ENCODE results near the gene TIMP1. TPM values are rescaled to one million over a fixed set of nuclear protein-coding genes. Genes with fewer than 3 reads are reported as not detected.

The TIMP1 gene
- total and polyA plus RNA-seq, 10 of the 15 experiments (the other 5 are each of a cell fraction or from before 2014, with no cell fraction given) = 101 to 341 (median 134) TPM

DNA sequence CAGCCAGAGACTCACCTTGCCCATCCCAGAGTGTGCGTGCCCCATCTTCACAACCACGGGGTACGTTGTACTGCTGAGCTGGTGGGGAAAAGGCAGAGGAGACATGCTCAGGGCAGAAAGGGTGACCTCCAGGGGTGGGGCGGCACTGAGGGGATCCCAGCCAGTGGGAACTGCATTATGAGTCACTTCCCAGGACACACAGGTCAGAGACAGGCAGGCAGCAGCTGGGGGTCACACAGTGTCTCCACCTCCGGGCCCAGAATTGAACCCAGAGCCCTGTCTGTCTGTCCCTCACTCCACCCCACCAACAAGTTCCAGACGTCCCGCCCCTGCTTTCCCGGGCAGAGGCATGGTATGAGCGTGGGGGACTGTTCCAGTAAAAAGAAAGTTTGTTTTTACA is 4.8 kb upstream of the TIMP1 start:
- ChIA-PET POLR2A (no interaction called here), CTCF (no interaction called here), SMC1A (ENCODE audit: uncharacterized antibody, unreplicated experiment) (no interaction called here), RAD21 (ENCODE audit: unreplicated experiment) (no interaction called here)
- Histone ChIP-seq H3K9ac (ENCODE audit: control insufficient read depth, insufficient read depth, low read length) (no peak overlapping the region), H3K27me3 (replicated peaks in 1 of 2; ENCODE audit: control insufficient read depth in 2 of 2, insufficient read depth in 2 of 2, low read length in 1 of 2) (no peaks in the 10 kb centered on the region), H2AFZ (ENCODE audit: control insufficient read depth, low read depth, low read length) (no peak overlapping the region), H3K79me2 (ENCODE audit: control insufficient read depth, insufficient read depth, low read length) (no peaks in the 10 kb centered on the region; the same call in 1 of the 2 replicates), H3K36me3 (ENCODE audit: control insufficient read depth in 2 of 2, insufficient read depth in 2 of 2, low read length in 1 of 2) (no peaks in the 10 kb centered on the region), H3K9me3 (replicated peaks; ENCODE audit: control insufficient read depth, insufficient read depth, low read length) (no peaks in the 10 kb centered on the region; the same call in 2 of the 3 replicates), H3K4me3 (no peak overlapping the region), H3K4me2 (ENCODE audit: control insufficient read depth, insufficient read depth) (no peak overlapping the region), H3K27ac (ENCODE audit: control insufficient read depth, insufficient read depth) (no peak overlapping the region), H3K4me1 (ENCODE audit: control insufficient read depth, insufficient read depth, low read length) (peaks cover 8% of the 10 kb centered on the region), H4K20me1 (ENCODE audit: control insufficient read depth, insufficient read depth) (no peaks in the 10 kb centered on the region)
- BruUV-seq (replicated peaks) = no TSS peak
- TF ChIP-seq NRF1 (conservative IDR thresholded peaks at IDR 0.05; ENCODE audit: low read depth, low read length) (no peak), ZNF207 (IDR thresholded peaks at IDR 0.05; ENCODE audit: borderline replicate concordance) (no peak), RFX5 (IDR thresholded peaks at IDR 0.05; ENCODE audit: low read depth, low read length) (no peak), RAD21 (IDR thresholded peaks at IDR 0.05; ENCODE audit: insufficient read depth, low read depth, low read length) (no peak), ATF7 (IDR thresholded peaks at IDR 0.05; ENCODE audit: low read depth) (no peak), NFIC (IDR thresholded peaks at IDR 0.05; ENCODE audit: low read depth, low read length) (no peak)
- ATAC-seq (no peak), FAIRE-seq (no peak), DNase-seq (ENCODE audit: low read depth, low spot score) (no peak)
- intact Hi-C loops (cut with micrococcal nuclease; ENCODE audit: unreplicated experiment) (no loop called here), in situ Hi-C loops (cut with MboI) (no loop called here)
- WGBS (ENCODE audit: insufficient coverage, insufficient replicate concordance, low lambda C conversion rate, missing lambda C conversion rate) = 56% methylated on average over 9 of the region's 9 CpGs

DNA sequence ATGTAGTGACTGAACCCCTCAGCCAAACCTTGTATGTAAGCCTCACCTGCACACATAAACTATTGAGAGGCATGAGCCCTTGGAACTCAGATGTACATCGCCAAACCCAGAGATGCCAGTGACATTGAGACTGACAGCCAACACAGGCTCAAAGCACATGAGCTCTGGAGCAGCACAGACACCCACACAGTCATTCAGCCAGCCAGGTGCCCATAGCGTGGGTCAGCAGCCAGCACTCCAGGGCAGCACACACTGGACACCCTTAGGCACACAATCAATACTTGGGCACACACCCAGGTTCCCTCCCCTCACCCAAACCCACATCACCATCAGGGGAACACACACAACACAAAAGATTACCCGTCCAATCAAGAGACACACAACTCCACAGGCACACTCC is 4.3 kb upstream of the TIMP1 start:
- FAIRE-seq (no peak), DNase-seq (ENCODE audit: low read depth, low spot score) (no peak), ATAC-seq (no peak)
- Histone ChIP-seq H3K27ac (ENCODE audit: control insufficient read depth, insufficient read depth) (no peak overlapping the region), H3K27me3 (replicated peaks in 1 of 2; ENCODE audit: control insufficient read depth in 2 of 2, insufficient read depth in 2 of 2, low read length in 1 of 2) (no peaks in the 10 kb centered on the region), H2AFZ (ENCODE audit: control insufficient read depth, low read depth, low read length) (no peak overlapping the region), H3K79me2 (ENCODE audit: control insufficient read depth, insufficient read depth, low read length) (no peaks in the 10 kb centered on the region; the same call in 1 of the 2 replicates), H3K9ac (ENCODE audit: control insufficient read depth, insufficient read depth, low read length) (no peak overlapping the region), H3K4me1 (ENCODE audit: control insufficient read depth, insufficient read depth, low read length) (peaks cover 8% of the 10 kb centered on the region), H3K9me3 (replicated peaks; ENCODE audit: control insufficient read depth, insufficient read depth, low read length) (no peaks in the 10 kb centered on the region; the same call in 2 of the 3 replicates), H3K4me2 (ENCODE audit: control insufficient read depth, insufficient read depth) (no peak overlapping the region), H3K4me3 (no peak overlapping the region), H4K20me1 (ENCODE audit: control insufficient read depth, insufficient read depth) (no peaks in the 10 kb centered on the region), H3K36me3 (ENCODE audit: control insufficient read depth in 2 of 2, insufficient read depth in 2 of 2, low read length in 1 of 2) (no peaks in the 10 kb centered on the region)
- ChIA-PET CTCF (no interaction called here), RAD21 (ENCODE audit: unreplicated experiment) (no interaction called here), SMC1A (ENCODE audit: uncharacterized antibody, unreplicated experiment) (no interaction called here), POLR2A (no interaction called here)
- no TSS peak for BruUV-seq (replicated peaks)
- intact Hi-C loops (cut with micrococcal nuclease; ENCODE audit: unreplicated experiment) = no loop called here
- in situ Hi-C loops (cut with MboI) = no loop called here
- WGBS (ENCODE audit: insufficient coverage, insufficient replicate concordance, low lambda C conversion rate, missing lambda C conversion rate) = 35% methylated on average over 3 of the region's 3 CpGs
- TF ChIP-seq EZH2 (IDR thresholded peaks at IDR 0.05; ENCODE audit: borderline replicate concordance, control insufficient read depth, low read depth, low read length) (no peak), ESRRA (IDR thresholded peaks at IDR 0.05; ENCODE audit: low read length) (no peak), FOS (IDR thresholded peaks at IDR 0.05; ENCODE audit: borderline replicate concordance, extremely low read depth, insufficient read length) (no peak), NBN (IDR thresholded peaks at IDR 0.05) (no peak), SMC3 (IDR thresholded peaks at IDR 0.05; ENCODE audit: borderline replicate concordance, low read length) (no peak), IKZF1 (conservative IDR thresholded peaks at IDR 0.05) (no peak), MTA2 (IDR thresholded peaks at IDR 0.05; ENCODE audit: low read depth) (no peak), RUNX3 (IDR thresholded peaks at IDR 0.05; ENCODE audit: low read length) (no peak)
- TF ChIP-seq, protein P1, sequence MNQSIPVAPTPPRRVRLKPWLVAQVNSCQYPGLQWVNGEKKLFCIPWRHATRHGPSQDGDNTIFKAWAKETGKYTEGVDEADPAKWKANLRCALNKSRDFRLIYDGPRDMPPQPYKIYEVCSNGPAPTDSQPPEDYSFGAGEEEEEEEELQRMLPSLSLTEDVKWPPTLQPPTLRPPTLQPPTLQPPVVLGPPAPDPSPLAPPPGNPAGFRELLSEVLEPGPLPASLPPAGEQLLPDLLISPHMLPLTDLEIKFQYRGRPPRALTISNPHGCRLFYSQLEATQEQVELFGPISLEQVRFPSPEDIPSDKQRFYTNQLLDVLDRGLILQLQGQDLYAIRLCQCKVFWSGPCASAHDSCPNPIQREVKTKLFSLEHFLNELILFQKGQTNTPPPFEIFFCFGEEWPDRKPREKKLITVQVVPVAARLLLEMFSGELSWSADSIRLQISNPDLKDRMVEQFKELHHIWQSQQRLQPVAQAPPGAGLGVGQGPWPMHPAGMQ (IDR thresholded peaks at IDR 0.05; ENCODE audit: borderline replicate concordance) = no peak

Data from GM12878 (cell line).